Activated CD8-positive, alpha-beta memory T cell treated with anti-CD3 and anti-CD28 coated beads, Interleukin-2, amount 50 U/mL, for 48 hours (primary cell): ENCODE data around the gene PCDH9.

Experiments used
- DNase-seq: peaks from one replicate; pipeline ENCODE4 v3.0.0-alpha.2; 2020

Gene PCDH9

GRCh38 chr13:67229481-67230403 is at the start of gene PCDH9:
TSS of gene PCDH9 (minus strand) at chr13:67230336. CDS start at chr13:67228440, 1,896 bp downstream.
- no peak for DNase-seq

- DNase-seq = no peak
These were observed 48.1 kb upstream of the PCDH9 start for GRCh38 chr13:67278235-67278634.

GRCh38 chr13:67277581-67277980 is 47.4 kb upstream of the PCDH9 start:
- no peak for DNase-seq

- DNase-seq = no peak
These were observed 45.3 kb upstream of the PCDH9 start for GRCh38 chr13:67275351-67275960.

- no peak for DNase-seq
These were observed 42.9 kb upstream of the PCDH9 start for GRCh38 chr13:67273001-67273400.

- DNase-seq = no peak
These were observed 37.0 kb upstream of the PCDH9 start for GRCh38 chr13:67267136-67267535.

GRCh38 chr13:67259208-67259607 is 29.1 kb upstream of the PCDH9 start:
- no peak for DNase-seq

GRCh38 chr13:67258482-67258881 is 28.3 kb upstream of the PCDH9 start:
- no peak for DNase-seq

- DNase-seq = no peak
These were observed 8.7 kb upstream of the PCDH9 start for GRCh38 chr13:67238861-67239260.

GRCh38 chr13:67238277-67238859 is 8.2 kb upstream of the PCDH9 start:
- DNase-seq = no peak

GRCh38 chr13:67235265-67235664 is 5.1 kb upstream of the PCDH9 start:
- DNase-seq = no peak

- DNase-seq = no peak
These were observed 2.2 kb upstream of the PCDH9 start for GRCh38 chr13:67232384-67232783.

GRCh38 chr13:67231289-67232000 is 1.3 kb upstream of the PCDH9 start:
- DNase-seq = no peak

- DNase-seq = peak; percentile 90
These were observed 510 bp upstream of the PCDH9 start for GRCh38 chr13:67230404-67231288.

- DNase-seq = no peak
These were observed 1.2 kb downstream of the PCDH9 start for GRCh38 chr13:67228916-67229315.

GRCh38 chr13:67228031-67228430 is 2.1 kb downstream of the PCDH9 start:
- no peak for DNase-seq

- no peak for DNase-seq
These were observed 2.8 kb downstream of the PCDH9 start for GRCh38 chr13:67227131-67227983.

- no peak for DNase-seq
These were observed 3.4 kb downstream of the PCDH9 start for GRCh38 chr13:67226696-67227095.

GRCh38 chr13:67225252-67226159 is 4.6 kb downstream of the PCDH9 start:
- DNase-seq = no peak
